ENCODE results near the gene FAM217A.

- TF ChIP-seq CTCF (IDR thresholded peaks at IDR 0.05 in 8 of 11, conservative IDR thresholded peaks at IDR 0.05 in 3 of 11) (no peak), POLR2A (IDR thresholded peaks at IDR 0.05) (no peak)
Measured at GRCh38 chr6:4108561-4109093, 29.7 kb upstream of the FAM217A start.

All from spleen (tissue), 7 donors.